ENCODE measurements around the gene PREX1. TPM values are rescaled to one million over a fixed set of nuclear protein-coding genes. Genes with fewer than 3 reads are reported as not detected.

Gene PREX1
- total and polyA plus RNA-seq, 3 donors from 2014 or later = 18.0 to 36.5 (median 27.1) TPM

- Histone ChIP-seq H3K27ac (no peak overlapping the region), H3K4me3 (no peak overlapping the region), H3K27me3 (no peaks in the 10 kb centered on the region), H3K4me1 (peaks cover 3% of the 10 kb centered on the region), H3K9me3 (no peaks in the 10 kb centered on the region), H3K36me3 (ENCODE audit: low read depth, missing control alignments) (no peaks in the 10 kb centered on the region)
- TF ChIP-seq, protein P1, sequence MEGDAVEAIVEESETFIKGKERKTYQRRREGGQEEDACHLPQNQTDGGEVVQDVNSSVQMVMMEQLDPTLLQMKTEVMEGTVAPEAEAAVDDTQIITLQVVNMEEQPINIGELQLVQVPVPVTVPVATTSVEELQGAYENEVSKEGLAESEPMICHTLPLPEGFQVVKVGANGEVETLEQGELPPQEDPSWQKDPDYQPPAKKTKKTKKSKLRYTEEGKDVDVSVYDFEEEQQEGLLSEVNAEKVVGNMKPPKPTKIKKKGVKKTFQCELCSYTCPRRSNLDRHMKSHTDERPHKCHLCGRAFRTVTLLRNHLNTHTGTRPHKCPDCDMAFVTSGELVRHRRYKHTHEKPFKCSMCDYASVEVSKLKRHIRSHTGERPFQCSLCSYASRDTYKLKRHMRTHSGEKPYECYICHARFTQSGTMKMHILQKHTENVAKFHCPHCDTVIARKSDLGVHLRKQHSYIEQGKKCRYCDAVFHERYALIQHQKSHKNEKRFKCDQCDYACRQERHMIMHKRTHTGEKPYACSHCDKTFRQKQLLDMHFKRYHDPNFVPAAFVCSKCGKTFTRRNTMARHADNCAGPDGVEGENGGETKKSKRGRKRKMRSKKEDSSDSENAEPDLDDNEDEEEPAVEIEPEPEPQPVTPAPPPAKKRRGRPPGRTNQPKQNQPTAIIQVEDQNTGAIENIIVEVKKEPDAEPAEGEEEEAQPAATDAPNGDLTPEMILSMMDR (IDR thresholded peaks at IDR 0.05) = no peak
- no peak for TF ChIP-seq POLR2A (IDR thresholded peaks at IDR 0.05)
- intact Hi-C loops (cut with DNase I; ENCODE audit: low total_unique reads) = no loop called here
- 76 to 80% methylated on average over 6 of the region's 6 CpGs for WGBS, 2 donors
- DNase-seq = no peak
Measured at GRCh38 chr20:48843057-48843806, 15.4 kb upstream of the PREX1 start.

GRCh38 chr20:48841875-48842529 lies 14.2 kb upstream of the PREX1 start:
- DNase-seq = no peak
- 67 to 70% methylated on average over 4 of the region's 4 CpGs for WGBS, 2 donors
- H3K27me3 ChIP-seq = no peaks in the 10 kb centered on the region

GRCh38 chr20:48841196-48841874 lies 13.5 kb upstream of the PREX1 start:
- Histone ChIP-seq H3K27ac (no peak overlapping the region), H3K27me3 (no peaks in the 10 kb centered on the region), H3K4me3 (no peak overlapping the region), H3K4me1 (no peaks in the 10 kb centered on the region), H3K9me3 (no peaks in the 10 kb centered on the region), H3K36me3 (ENCODE audit: low read depth, missing control alignments) (no peaks in the 10 kb centered on the region)
- TF ChIP-seq POLR2A (IDR thresholded peaks at IDR 0.05) = no peak
- TF ChIP-seq, protein P1 (IDR thresholded peaks at IDR 0.05) = no peak
- WGBS, 2 donors = 69 to 76% methylated on average over 7 of the region's 7 CpGs
- intact Hi-C loops (cut with DNase I; ENCODE audit: low total_unique reads) = no loop called here
- no peak for DNase-seq

More at GRCh38 chr20:48841875-48842529, 14.2 kb upstream of the PREX1 start:
- Histone ChIP-seq H3K9me3 (no peaks in the 10 kb centered on the region), H3K27ac (no peak overlapping the region), H3K4me3 (no peak overlapping the region), H3K36me3 (ENCODE audit: low read depth, missing control alignments) (no peaks in the 10 kb centered on the region), H3K4me1 (peaks cover 3% of the 10 kb centered on the region)
- intact Hi-C loops (cut with DNase I; ENCODE audit: low total_unique reads) = no loop called here
- TF ChIP-seq POLR2A (IDR thresholded peaks at IDR 0.05) = no peak
- TF ChIP-seq, protein P1 (IDR thresholded peaks at IDR 0.05) = no peak

DNA sequence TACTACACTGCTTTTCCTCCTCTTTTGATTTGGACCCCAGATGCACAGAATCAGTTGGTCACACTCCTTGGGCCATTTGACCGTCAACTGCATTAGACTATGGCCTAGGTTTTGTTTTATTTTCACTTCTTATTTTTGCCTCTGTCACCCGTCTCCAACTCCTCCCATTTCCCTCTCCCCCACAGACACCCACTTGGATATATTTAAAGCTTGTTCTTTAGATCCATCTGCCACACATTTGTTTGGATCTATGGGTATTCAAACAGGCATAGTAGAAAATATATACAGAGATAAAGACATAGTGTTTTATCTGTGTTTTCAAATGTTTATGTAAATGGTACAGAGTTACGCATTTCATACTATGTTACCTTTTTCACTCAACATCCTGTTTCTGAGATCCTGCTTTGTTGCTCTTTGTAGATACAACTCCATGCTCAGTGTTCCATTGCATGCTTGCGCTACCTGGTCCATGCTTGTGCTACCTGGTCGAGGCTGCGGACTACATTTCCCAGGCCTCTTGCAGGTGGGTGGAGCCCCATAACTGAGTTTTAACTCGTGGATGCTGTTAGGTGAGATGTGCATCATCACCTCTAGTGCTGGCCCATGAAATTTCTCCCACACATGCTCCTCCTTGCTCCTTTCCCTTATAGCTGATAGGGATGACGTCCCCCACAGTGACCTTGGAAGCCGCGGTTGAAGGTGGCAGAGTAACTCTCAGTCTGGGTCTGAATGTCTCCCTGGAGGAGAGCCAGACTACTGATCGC lies 11.5 kb upstream of the PREX1 start:
- DNase-seq = no peak
- H3K36me3 ChIP-seq (ENCODE audit: low read depth, missing control alignments) = no peaks in the 10 kb centered on the region
- 64% methylated on average over 11 of the region's 11 CpGs for WGBS, 2 donors

More for the DNA sequence above, 11.5 kb upstream of the PREX1 start:
- H3K4me3 ChIP-seq = no peak overlapping the region
- no peak overlapping the region for H3K27ac ChIP-seq
- no peaks in the 10 kb centered on the region for H3K27me3 ChIP-seq
- no peaks in the 10 kb centered on the region for H3K4me1 ChIP-seq
- intact Hi-C loops (cut with DNase I; ENCODE audit: low total_unique reads) = no loop called here
- TF ChIP-seq, protein P1 (IDR thresholded peaks at IDR 0.05) = no peak
- no peak for TF ChIP-seq POLR2A (IDR thresholded peaks at IDR 0.05)
- H3K9me3 ChIP-seq = no peaks in the 10 kb centered on the region
